Tibial nerve (tissue), 4 donors: ENCODE measurements around the gene GCN1.

Source experiments
- EP300 ChIP-seq, 2 donors: sonication (generic); formaldehyde crosslinking; IDR thresholded peaks; one replicate each; pipeline ENCODE4 v1.6.1; 2017; ENCODE audit warnings: antibody characterized with exemption in 2 of 2, mild to moderate bottlenecking in 1 of 2
- TF ChIP-seq, protein P1 (sequence below), 5 experiments: fragments of 200-600 bp in 3 of 5; fragments of 450-650 bp in 2 of 5; sonication (generic) in 3 of 5; IDR thresholded peaks; one replicate each; pipeline ENCODE4 v1.5.1; 2016 to 2019; ENCODE audit warnings: antibody characterized with exemption in 5 of 5, mild to moderate bottlenecking in 3 of 5, moderate library complexity in 2 of 5

GRCh38 chr12:120089105-120089504 lies 105.4 kb downstream of the GCN1 start:
- TF ChIP-seq, protein P1, sequence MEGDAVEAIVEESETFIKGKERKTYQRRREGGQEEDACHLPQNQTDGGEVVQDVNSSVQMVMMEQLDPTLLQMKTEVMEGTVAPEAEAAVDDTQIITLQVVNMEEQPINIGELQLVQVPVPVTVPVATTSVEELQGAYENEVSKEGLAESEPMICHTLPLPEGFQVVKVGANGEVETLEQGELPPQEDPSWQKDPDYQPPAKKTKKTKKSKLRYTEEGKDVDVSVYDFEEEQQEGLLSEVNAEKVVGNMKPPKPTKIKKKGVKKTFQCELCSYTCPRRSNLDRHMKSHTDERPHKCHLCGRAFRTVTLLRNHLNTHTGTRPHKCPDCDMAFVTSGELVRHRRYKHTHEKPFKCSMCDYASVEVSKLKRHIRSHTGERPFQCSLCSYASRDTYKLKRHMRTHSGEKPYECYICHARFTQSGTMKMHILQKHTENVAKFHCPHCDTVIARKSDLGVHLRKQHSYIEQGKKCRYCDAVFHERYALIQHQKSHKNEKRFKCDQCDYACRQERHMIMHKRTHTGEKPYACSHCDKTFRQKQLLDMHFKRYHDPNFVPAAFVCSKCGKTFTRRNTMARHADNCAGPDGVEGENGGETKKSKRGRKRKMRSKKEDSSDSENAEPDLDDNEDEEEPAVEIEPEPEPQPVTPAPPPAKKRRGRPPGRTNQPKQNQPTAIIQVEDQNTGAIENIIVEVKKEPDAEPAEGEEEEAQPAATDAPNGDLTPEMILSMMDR (IDR thresholded peaks at IDR 0.05), result no peak
- no peak for TF ChIP-seq EP300 (IDR thresholded peaks at IDR 0.05)
